Karpas-422 (cell line): ENCODE data around the gene SLC8A2. TPM values are rescaled to one million over a fixed set of nuclear protein-coding genes. Genes with fewer than 3 reads are reported as not detected.
"Not testable (repeated sequence)": the region's sequence is repeated elsewhere in the genome, so short reads cannot be mapped to it uniquely, and the experiment has no call there.

Experiments used
- DNase-seq: peaks from one replicate; pipeline ENCODE4 v3.0.0-alpha.2; 2015
- H2AFZ ChIP-seq: fragments of 200-600 bp; sonication (generic); 2 replicates; pipeline ENCODE4 v1.6.1; 2014; ENCODE audit warnings: antibody characterized with exemption, low read length, mixed read lengths
- H3K27ac ChIP-seq: fragments of 200-600 bp; sonication (generic); 2 replicates; pipeline ENCODE4 v1.5.1; 2014; ENCODE audit warnings: mild to moderate bottlenecking, low read length, moderate library complexity
- H3K27me3 ChIP-seq: fragments of 200-600 bp; sonication (generic); 2 replicates; pipeline ENCODE4 v1.6.1; 2014; ENCODE audit warnings: low read length, mixed read lengths
- H3K36me3 ChIP-seq: fragments of 200-600 bp; sonication (generic); 2 replicates; pipeline ENCODE4 v1.6.1; 2014; ENCODE audit warnings: low read length, mixed read lengths; ENCODE audit not compliant: insufficient read depth
- H3K4me1 ChIP-seq: fragments of 200-600 bp; sonication (generic); 2 replicates; pipeline ENCODE4 v1.6.1; 2014; ENCODE audit warnings: mild to moderate bottlenecking, low read length, mixed read lengths
- H3K4me2 ChIP-seq: fragments of 200-600 bp; sonication (generic); 2 replicates; pipeline ENCODE4 v1.6.1; 2014; ENCODE audit warnings: low read length, low read depth, mild to moderate bottlenecking; ENCODE audit not compliant: poor library complexity, severe bottlenecking
- H3K4me3 ChIP-seq: fragments of 200-600 bp; sonication (generic); 2 replicates; pipeline ENCODE4 v1.5.1; 2014; ENCODE audit warnings: mild to moderate bottlenecking, antibody characterized with exemption, low read length, mixed read lengths
- H3K79me2 ChIP-seq: fragments of 200-600 bp; sonication (generic); 2 replicates; pipeline ENCODE4 v1.6.1; 2014; ENCODE audit warnings: mild to moderate bottlenecking, low read length, mixed read lengths
- H3K9ac ChIP-seq: fragments of 200-600 bp; sonication (generic); 2 replicates; pipeline ENCODE4 v1.6.0; 2014; ENCODE audit warnings: low read length
- H3K9me2 ChIP-seq: fragments of 200-600 bp; sonication (generic), shearing (Covaris generic); replicated peaks from 2 replicates; pipeline ENCODE4 v1.6.0; 2014; ENCODE audit warnings: mild to moderate bottlenecking, low read length, moderate library complexity; ENCODE audit not compliant: insufficient read depth
- H3K9me3 ChIP-seq: fragments of 300-700, 200-600 bp; sonication (generic); 2 replicates; pipeline ENCODE4 v1.6.1; 2014; ENCODE audit warnings: low read length, mixed read lengths
- H4K20me1 ChIP-seq: fragments of 200-600 bp; sonication (generic); 2 replicates; pipeline ENCODE4 v1.6.1; 2014; ENCODE audit warnings: mild to moderate bottlenecking, antibody characterized with exemption, low read length, low read depth; ENCODE audit not compliant: insufficient read depth
- total RNA-seq: library from RNA; depleted of rRNA; stranded (reverse); fragments of >200 nt; shearing (Covaris generic); gene quantifications from 2 replicates; pipeline ENCODE4 v1.2.3, GENCODE V29; 2014; ENCODE audit warnings: low replicate concordance

The SLC8A2 gene
- total RNA-seq, 1 experiment from 2014 or later = not detected

- H3K9ac ChIP-seq = no peak overlapping the region
- no peak overlapping the region for H3K4me2 ChIP-seq
- H3K27ac ChIP-seq = 0 out of 2 replicates have a peak overlapping the region, but pooled peaks have one; percentile 18
Observed at GRCh38 chr19:47390533-47391488, 80.9 kb downstream of the SLC8A2 start.

GRCh38 chr19:47389150-47389556, 82.5 kb downstream of the SLC8A2 start:
- Histone ChIP-seq H3K4me2 (no peak overlapping the region), H3K9me2 (no peaks in the 10 kb centered on the region), H3K79me2 (no peaks in the 10 kb centered on the region), H3K27me3 (no peaks in the 10 kb centered on the region), H3K36me3 (no peaks in the 10 kb centered on the region), H4K20me1 (no peaks in the 10 kb centered on the region), H3K4me1 (peaks cover 5% of the 10 kb centered on the region), H2AFZ (no peak overlapping the region), H3K27ac (no peak overlapping the region), H3K9me3 (no peaks in the 10 kb centered on the region), H3K9ac (no peak overlapping the region), H3K4me3 (no peak overlapping the region)
- no peak for DNase-seq

More at GRCh38 chr19:47390533-47391488, 80.9 kb downstream of the SLC8A2 start:
- no peaks in the 10 kb centered on the region for H3K9me3 ChIP-seq
- H3K79me2 ChIP-seq = no peaks in the 10 kb centered on the region
- H2AFZ ChIP-seq = no peak overlapping the region
- H3K9me2 ChIP-seq = no peaks in the 10 kb centered on the region
- H3K4me3 ChIP-seq = no peak overlapping the region
- H3K4me1 ChIP-seq = peaks cover 5% of the 10 kb centered on the region
- no peaks in the 10 kb centered on the region for H3K36me3 ChIP-seq
- DNase-seq = no peak
- no peaks in the 10 kb centered on the region for H4K20me1 ChIP-seq
- no peaks in the 10 kb centered on the region for H3K27me3 ChIP-seq

- not testable (repeated sequence) for H3K9me2 ChIP-seq, H4K20me1 ChIP-seq, H3K4me1 ChIP-seq, H3K4me3 ChIP-seq, H3K79me2 ChIP-seq, H3K27me3 ChIP-seq, H2AFZ ChIP-seq, H3K9me3 ChIP-seq, DNase-seq, H3K27ac ChIP-seq, H3K9ac ChIP-seq, H3K36me3 ChIP-seq, H3K4me2 ChIP-seq
Observed at GRCh38 chr19:47388721-47389120, 83.0 kb downstream of the SLC8A2 start.

DNA sequence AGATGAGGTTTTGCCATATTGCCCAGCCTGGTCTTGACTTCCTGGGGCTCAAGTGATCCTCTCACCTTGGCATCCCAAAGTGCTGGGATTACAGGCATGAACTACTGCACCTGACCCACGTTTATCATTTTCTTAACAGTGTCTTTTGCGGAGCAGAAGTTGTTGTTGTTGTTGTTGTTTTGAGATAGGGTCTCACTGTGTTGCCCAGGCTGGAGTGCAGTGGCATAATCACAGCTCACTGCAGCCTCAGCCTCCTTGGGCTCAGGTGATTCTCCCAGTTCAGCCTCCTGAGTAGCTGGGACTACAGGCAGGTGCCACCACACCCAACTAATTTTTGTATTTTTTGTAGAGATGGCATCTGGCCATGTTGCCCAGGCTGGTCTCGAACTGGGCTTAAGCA, 84.1 kb downstream of the SLC8A2 start:
- not testable (repeated sequence) for H3K36me3 ChIP-seq, H3K27ac ChIP-seq, DNase-seq, H3K9me3 ChIP-seq, H3K27me3 ChIP-seq, H3K4me3 ChIP-seq, H4K20me1 ChIP-seq, H3K4me1 ChIP-seq, H3K9me2 ChIP-seq, H3K79me2 ChIP-seq, H3K4me2 ChIP-seq, H3K9ac ChIP-seq, H2AFZ ChIP-seq

- not testable (repeated sequence) for H3K4me1 ChIP-seq
Observed at GRCh38 chr19:47386582-47386981, 85.1 kb downstream of the SLC8A2 start.

GRCh38 chr19:47384533-47384932, 87.2 kb downstream of the SLC8A2 start:
- not testable (repeated sequence) for H2AFZ ChIP-seq, H3K4me1 ChIP-seq, H3K27ac ChIP-seq

More at GRCh38 chr19:47386582-47386981, 85.1 kb downstream of the SLC8A2 start:
- not testable (repeated sequence) for H3K27me3 ChIP-seq, H3K9ac ChIP-seq, H4K20me1 ChIP-seq, H3K9me3 ChIP-seq, H3K4me3 ChIP-seq, H3K4me2 ChIP-seq, H3K9me2 ChIP-seq, DNase-seq, H3K27ac ChIP-seq, H3K36me3 ChIP-seq, H2AFZ ChIP-seq, H3K79me2 ChIP-seq

GRCh38 chr19:47383890-47384289, 87.8 kb downstream of the SLC8A2 start:
- not testable (repeated sequence) for H3K4me1 ChIP-seq, DNase-seq, H3K9ac ChIP-seq, H3K27ac ChIP-seq, H4K20me1 ChIP-seq, H3K4me2 ChIP-seq, H3K9me3 ChIP-seq, H3K27me3 ChIP-seq, H3K79me2 ChIP-seq, H3K4me3 ChIP-seq, H2AFZ ChIP-seq, H3K9me2 ChIP-seq
- peaks cover 10% of the 10 kb centered on the region for H3K36me3 ChIP-seq

More at GRCh38 chr19:47384533-47384932, 87.2 kb downstream of the SLC8A2 start:
- H3K79me2 ChIP-seq, H3K9ac ChIP-seq, H3K9me2 ChIP-seq, H3K4me3 ChIP-seq, DNase-seq, H3K4me2 ChIP-seq, H3K27me3 ChIP-seq, H4K20me1 ChIP-seq, H3K9me3 ChIP-seq: not testable (repeated sequence)
- H3K36me3 ChIP-seq = peaks cover 10% of the 10 kb centered on the region

- H3K27ac ChIP-seq = no peak overlapping the region
- H3K4me3 ChIP-seq = no peak overlapping the region
- H3K9me2 ChIP-seq = no peaks in the 10 kb centered on the region
- no peak overlapping the region for H3K4me2 ChIP-seq
- no peaks in the 10 kb centered on the region for H3K27me3 ChIP-seq
- H3K36me3 ChIP-seq = peaks cover 10% of the 10 kb centered on the region
- no peaks in the 10 kb centered on the region for H3K4me1 ChIP-seq
- H4K20me1 ChIP-seq = peaks cover 5% of the 10 kb centered on the region
- no peaks in the 10 kb centered on the region for H3K79me2 ChIP-seq
- no peak overlapping the region for H3K9ac ChIP-seq
- no peak overlapping the region for H2AFZ ChIP-seq
- DNase-seq = no peak
- H3K9me3 ChIP-seq = no peaks in the 10 kb centered on the region
Observed at GRCh38 chr19:47381653-47382279, 89.9 kb downstream of the SLC8A2 start.
